ENCODE data around the gene MYO1D. TPM values are rescaled to one million over a fixed set of nuclear protein-coding genes. Genes with fewer than 3 reads are reported as not detected.

Gene MYO1D
- total and polyA plus RNA-seq, 4 donors = 4.5 to 22.9 (median 13.3) TPM

DNA sequence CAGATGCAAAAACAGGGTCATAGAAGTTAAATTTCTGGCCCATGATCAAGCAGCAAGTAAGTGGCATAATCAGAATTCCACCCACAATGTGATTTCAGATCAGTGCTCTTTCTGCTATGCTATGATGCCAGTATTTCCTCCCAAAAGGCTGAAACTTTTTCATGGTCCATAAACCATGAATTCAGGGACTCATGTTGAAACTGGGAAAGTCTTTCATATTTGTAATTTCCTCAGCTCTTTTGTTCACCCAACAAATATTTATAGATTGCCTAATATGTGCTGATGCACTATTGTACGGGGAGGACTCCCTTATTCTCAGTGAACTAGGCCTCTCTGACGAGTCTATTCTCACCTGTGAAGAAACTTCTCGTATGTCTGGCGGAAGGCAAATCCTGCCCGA lies 156.3 kb downstream of the MYO1D start:
- Histone ChIP-seq H3K9me3 (ENCODE audit: control insufficient read depth in 4 of 4, low read length in 3 of 4) (no peaks in the 10 kb centered on the region), H3K4me1 (ENCODE audit: control insufficient read depth in 4 of 4, insufficient read depth in 4 of 4, low read length in 3 of 4) (no peaks in the 10 kb centered on the region), H3K4me3 (ENCODE audit: low read depth in 1 of 3, low read length in 3 of 3) (no peak overlapping the region), H3K27me3 (ENCODE audit: control insufficient read depth in 4 of 4, insufficient read depth in 4 of 4, low read length in 3 of 4) (no peaks in the 10 kb centered on the region), H3K27ac (ENCODE audit: low read depth in 1 of 2, low read length in 2 of 2) (no peak overlapping the region), H3K9ac (ENCODE audit: low read depth in 1 of 2, low read length in 2 of 2) (no peak overlapping the region), H3K36me3 (ENCODE audit: control insufficient read depth in 4 of 4, insufficient read depth in 3 of 4, low read depth in 1 of 4, low read length in 3 of 4) (peaks cover 0 to 4% (median 2%) of the 10 kb centered on the region in 4 donors)
- 97% methylated on average over 5 of the region's 5 CpGs for whole genome bisulfite sequencing
- DNase-seq (ENCODE audit: low spot score) = no peak
- TF ChIP-seq, protein P1, sequence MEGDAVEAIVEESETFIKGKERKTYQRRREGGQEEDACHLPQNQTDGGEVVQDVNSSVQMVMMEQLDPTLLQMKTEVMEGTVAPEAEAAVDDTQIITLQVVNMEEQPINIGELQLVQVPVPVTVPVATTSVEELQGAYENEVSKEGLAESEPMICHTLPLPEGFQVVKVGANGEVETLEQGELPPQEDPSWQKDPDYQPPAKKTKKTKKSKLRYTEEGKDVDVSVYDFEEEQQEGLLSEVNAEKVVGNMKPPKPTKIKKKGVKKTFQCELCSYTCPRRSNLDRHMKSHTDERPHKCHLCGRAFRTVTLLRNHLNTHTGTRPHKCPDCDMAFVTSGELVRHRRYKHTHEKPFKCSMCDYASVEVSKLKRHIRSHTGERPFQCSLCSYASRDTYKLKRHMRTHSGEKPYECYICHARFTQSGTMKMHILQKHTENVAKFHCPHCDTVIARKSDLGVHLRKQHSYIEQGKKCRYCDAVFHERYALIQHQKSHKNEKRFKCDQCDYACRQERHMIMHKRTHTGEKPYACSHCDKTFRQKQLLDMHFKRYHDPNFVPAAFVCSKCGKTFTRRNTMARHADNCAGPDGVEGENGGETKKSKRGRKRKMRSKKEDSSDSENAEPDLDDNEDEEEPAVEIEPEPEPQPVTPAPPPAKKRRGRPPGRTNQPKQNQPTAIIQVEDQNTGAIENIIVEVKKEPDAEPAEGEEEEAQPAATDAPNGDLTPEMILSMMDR (IDR thresholded peaks at IDR 0.05; ENCODE audit: low read depth, low read length, missing input control) = no peak
- TF ChIP-seq EGR1 (IDR thresholded peaks at IDR 0.05; ENCODE audit: low read depth in 2 of 2) (no peak), YY1 (IDR thresholded peaks at IDR 0.05) (no peak), HNF4A (conservative IDR thresholded peaks at IDR 0.05) (no peak), HNF4G (IDR thresholded peaks at IDR 0.05) (no peak), JUND (IDR thresholded peaks at IDR 0.05) (no peak), GABPA (IDR thresholded peaks at IDR 0.05 in 1 of 2, conservative IDR thresholded peaks at IDR 0.05 in 1 of 2) (no peak), TAF1 (conservative IDR thresholded peaks at IDR 0.05) (no peak), FOXA2 (IDR thresholded peaks at IDR 0.05) (no peak), NR2F2 (IDR thresholded peaks at IDR 0.05) (no peak), RXRA (IDR thresholded peaks at IDR 0.05) (no peak), FOXA1 (IDR thresholded peaks at IDR 0.05) (no peak), SP1 (IDR thresholded peaks at IDR 0.05) (no peak), RAD21 (IDR thresholded peaks at IDR 0.05) (no peak)
- TF ChIP-seq, protein P2, sequence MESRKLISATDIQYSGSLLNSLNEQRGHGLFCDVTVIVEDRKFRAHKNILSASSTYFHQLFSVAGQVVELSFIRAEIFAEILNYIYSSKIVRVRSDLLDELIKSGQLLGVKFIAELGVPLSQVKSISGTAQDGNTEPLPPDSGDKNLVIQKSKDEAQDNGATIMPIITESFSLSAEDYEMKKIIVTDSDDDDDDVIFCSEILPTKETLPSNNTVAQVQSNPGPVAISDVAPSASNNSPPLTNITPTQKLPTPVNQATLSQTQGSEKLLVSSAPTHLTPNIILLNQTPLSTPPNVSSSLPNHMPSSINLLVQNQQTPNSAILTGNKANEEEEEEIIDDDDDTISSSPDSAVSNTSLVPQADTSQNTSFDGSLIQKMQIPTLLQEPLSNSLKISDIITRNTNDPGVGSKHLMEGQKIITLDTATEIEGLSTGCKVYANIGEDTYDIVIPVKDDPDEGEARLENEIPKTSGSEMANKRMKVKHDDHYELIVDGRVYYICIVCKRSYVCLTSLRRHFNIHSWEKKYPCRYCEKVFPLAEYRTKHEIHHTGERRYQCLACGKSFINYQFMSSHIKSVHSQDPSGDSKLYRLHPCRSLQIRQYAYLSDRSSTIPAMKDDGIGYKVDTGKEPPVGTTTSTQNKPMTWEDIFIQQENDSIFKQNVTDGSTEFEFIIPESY (IDR thresholded peaks at IDR 0.05) = no peak
- TF ChIP-seq, protein P3, sequence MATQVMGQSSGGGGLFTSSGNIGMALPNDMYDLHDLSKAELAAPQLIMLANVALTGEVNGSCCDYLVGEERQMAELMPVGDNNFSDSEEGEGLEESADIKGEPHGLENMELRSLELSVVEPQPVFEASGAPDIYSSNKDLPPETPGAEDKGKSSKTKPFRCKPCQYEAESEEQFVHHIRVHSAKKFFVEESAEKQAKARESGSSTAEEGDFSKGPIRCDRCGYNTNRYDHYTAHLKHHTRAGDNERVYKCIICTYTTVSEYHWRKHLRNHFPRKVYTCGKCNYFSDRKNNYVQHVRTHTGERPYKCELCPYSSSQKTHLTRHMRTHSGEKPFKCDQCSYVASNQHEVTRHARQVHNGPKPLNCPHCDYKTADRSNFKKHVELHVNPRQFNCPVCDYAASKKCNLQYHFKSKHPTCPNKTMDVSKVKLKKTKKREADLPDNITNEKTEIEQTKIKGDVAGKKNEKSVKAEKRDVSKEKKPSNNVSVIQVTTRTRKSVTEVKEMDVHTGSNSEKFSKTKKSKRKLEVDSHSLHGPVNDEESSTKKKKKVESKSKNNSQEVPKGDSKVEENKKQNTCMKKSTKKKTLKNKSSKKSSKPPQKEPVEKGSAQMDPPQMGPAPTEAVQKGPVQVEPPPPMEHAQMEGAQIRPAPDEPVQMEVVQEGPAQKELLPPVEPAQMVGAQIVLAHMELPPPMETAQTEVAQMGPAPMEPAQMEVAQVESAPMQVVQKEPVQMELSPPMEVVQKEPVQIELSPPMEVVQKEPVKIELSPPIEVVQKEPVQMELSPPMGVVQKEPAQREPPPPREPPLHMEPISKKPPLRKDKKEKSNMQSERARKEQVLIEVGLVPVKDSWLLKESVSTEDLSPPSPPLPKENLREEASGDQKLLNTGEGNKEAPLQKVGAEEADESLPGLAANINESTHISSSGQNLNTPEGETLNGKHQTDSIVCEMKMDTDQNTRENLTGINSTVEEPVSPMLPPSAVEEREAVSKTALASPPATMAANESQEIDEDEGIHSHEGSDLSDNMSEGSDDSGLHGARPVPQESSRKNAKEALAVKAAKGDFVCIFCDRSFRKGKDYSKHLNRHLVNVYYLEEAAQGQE (IDR thresholded peaks at IDR 0.05) = no peak
- TF ChIP-seq, protein P4, sequence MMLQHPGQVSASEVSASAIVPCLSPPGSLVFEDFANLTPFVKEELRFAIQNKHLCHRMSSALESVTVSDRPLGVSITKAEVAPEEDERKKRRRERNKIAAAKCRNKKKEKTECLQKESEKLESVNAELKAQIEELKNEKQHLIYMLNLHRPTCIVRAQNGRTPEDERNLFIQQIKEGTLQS (IDR thresholded peaks at IDR 0.05) = no peak
- TF ChIP-seq, protein P5, sequence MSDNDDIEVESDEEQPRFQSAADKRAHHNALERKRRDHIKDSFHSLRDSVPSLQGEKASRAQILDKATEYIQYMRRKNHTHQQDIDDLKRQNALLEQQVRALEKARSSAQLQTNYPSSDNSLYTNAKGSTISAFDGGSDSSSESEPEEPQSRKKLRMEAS (IDR thresholded peaks at IDR 0.05) = no peak

All from liver (tissue), 9 donors.